Measurements from ENCODE around the gene TPRG1. TPM values are rescaled to one million over a fixed set of nuclear protein-coding genes. Genes with fewer than 3 reads are reported as not detected.

TPRG1 gene
- total RNA-seq, 1 experiment from 2014 or later: 0.04 TPM

GRCh38 chr3:189349772-189350171, 178.0 kb downstream of the TPRG1 start:
- Histone ChIP-seq H3K4me3 (no peak overlapping the region), H3K27ac (no peak overlapping the region), H3K9me3 (replicated peaks) (no peaks in the 10 kb centered on the region), H3K27me3 (no peaks in the 10 kb centered on the region), H3K36me3 (no peaks in the 10 kb centered on the region), H3K4me1 (peaks cover 4% of the 10 kb centered on the region)
- no peak for DNase-seq

GRCh38 chr3:189353318-189353965, 181.7 kb downstream of the TPRG1 start:
- H3K9me3 ChIP-seq (replicated peaks): no peaks in the 10 kb centered on the region

GRCh38 chr3:189353988-189354889, 182.5 kb downstream of the TPRG1 start:
- H3K36me3 ChIP-seq: no peaks in the 10 kb centered on the region
- H3K4me3 ChIP-seq: no peak overlapping the region
- no peaks in the 10 kb centered on the region for H3K27me3 ChIP-seq
- no peaks in the 10 kb centered on the region for H3K9me3 ChIP-seq (replicated peaks)
- H3K4me1 ChIP-seq: peaks cover 8% of the 10 kb centered on the region
- DNase-seq: no peak
- no peak overlapping the region for H3K27ac ChIP-seq

More at GRCh38 chr3:189353318-189353965, 181.7 kb downstream of the TPRG1 start:
- Histone ChIP-seq H3K27me3 (no peaks in the 10 kb centered on the region), H3K4me1 (peaks cover 8% of the 10 kb centered on the region), H3K36me3 (no peaks in the 10 kb centered on the region), H3K27ac (no peak overlapping the region), H3K4me3 (no peak overlapping the region)
- no peak for DNase-seq

DNA sequence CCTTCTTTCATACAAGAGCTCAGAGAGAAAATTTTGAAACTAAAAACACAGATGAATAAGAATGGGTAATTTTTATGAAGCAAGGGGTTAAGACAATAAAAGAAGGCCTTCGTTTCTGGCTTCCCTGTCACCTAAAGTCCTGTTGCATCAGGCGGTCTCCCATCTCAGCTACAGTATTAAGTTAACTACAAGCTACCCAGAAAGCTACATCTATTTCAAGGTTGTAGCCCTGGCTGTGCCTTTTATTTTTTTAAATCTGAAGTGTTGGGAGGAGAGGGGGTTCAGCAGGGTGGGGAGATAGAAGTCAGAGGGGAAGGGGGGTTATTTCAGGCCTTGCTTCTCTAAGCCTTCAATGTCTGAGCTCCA, 183.3 kb downstream of the TPRG1 start:
- H3K4me3 ChIP-seq: no peak overlapping the region
- no peak for DNase-seq
- peaks cover 8% of the 10 kb centered on the region for H3K4me1 ChIP-seq
- H3K27me3 ChIP-seq: no peaks in the 10 kb centered on the region
- H3K9me3 ChIP-seq (replicated peaks): no peaks in the 10 kb centered on the region
- no peaks in the 10 kb centered on the region for H3K36me3 ChIP-seq
- peak overlapping the region; percentile 61 for H3K27ac ChIP-seq

GRCh38 chr3:189355481-189356201, 183.9 kb downstream of the TPRG1 start:
- Histone ChIP-seq H3K36me3 (no peaks in the 10 kb centered on the region), H3K27ac (peak overlapping the region; percentile 61), H3K27me3 (no peaks in the 10 kb centered on the region), H3K4me1 (peaks cover 8% of the 10 kb centered on the region), H3K9me3 (replicated peaks) (no peaks in the 10 kb centered on the region), H3K4me3 (peak overlapping the region; percentile 25)
- DNase-seq: peak; percentile 74 to 89

- Histone ChIP-seq H3K36me3 (no peaks in the 10 kb centered on the region), H3K27me3 (no peaks in the 10 kb centered on the region), H3K4me1 (peaks cover 4% of the 10 kb centered on the region; the same call in 1 of the 2 replicates), H3K27ac (no peak overlapping the region), H3K9me3 (replicated peaks) (no peaks in the 10 kb centered on the region), H3K4me3 (no peak overlapping the region)
- DNase-seq: no peak
These were observed 188.5 kb downstream of the TPRG1 start for GRCh38 chr3:189360291-189360690.

DNA sequence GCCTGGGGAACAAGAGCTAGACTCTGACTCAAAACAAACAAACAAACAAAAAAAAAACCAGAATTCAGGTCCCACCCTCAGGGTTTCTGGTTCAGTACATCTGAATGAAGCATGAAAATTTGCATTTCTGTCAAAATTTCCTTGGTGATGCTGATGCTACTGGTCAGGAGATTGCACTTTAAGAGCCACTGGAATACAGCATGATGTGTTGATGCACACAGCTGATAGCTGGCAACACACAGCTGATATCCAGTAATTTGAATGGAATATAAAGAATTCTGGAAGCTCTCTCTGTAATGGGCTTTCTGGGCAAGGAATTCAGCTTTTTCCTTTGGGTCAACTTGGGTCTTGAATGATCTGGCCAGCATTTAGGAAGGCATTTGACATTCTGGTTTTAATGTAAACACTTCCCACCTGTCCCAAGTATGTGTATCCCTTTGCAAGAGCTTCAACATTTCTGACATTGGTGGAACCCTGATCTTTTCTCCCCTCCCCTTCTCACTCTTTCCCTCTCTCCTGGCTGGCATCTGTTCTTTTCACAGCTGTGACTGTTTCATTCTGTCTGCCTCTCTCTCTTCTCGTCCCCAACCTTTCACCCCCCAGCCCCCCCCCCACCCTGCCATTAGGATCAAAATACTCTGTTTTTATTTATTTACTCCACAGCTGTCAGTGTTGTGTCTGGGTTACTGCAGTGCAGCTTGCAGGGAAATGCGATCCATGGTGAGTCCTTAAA, 189.5 kb downstream of the TPRG1 start:
- DNase-seq: peak; percentile 13 to 36
- H3K27ac ChIP-seq: no peak overlapping the region
- H3K36me3 ChIP-seq: no peaks in the 10 kb centered on the region
- no peaks in the 10 kb centered on the region for H3K27me3 ChIP-seq
- H3K4me3 ChIP-seq: no peak overlapping the region
- H3K4me1 ChIP-seq: peaks cover 4% of the 10 kb centered on the region; the same call in 1 of the 2 replicates
- no peaks in the 10 kb centered on the region for H3K9me3 ChIP-seq (replicated peaks)

DNA sequence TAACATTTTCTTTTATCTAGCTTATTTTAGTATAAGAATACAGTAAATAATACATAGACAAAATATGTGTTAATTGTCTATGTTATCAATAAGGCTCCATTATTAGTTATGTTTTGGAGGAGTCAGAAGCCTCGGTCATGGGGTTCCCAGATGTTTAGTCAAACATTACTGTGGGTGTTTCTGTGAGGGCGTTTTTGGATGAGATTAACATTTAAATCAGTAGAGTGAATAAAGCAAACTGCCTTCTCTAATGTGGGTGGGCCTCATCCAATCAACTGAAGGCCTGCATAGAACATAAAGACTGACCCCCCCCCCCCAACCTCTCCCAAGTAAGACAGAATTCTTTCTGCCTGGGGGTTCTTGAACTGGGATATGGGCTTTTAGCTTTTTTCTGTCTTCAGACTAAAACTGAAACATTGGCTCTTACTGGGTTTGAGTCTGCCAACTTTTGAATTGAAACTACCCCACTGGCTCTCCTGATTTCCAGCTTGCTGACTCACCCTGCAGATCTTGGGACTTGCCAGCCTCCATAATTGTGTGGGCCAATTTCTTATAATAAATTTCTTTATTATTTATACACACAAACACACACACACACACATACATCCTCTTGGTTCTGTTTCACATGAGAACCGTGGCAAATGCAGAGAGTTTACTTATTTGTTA, 192.0 kb downstream of the TPRG1 start:
- Histone ChIP-seq H3K36me3 (no peaks in the 10 kb centered on the region), H3K4me3 (no peak overlapping the region), H3K27ac (no peak overlapping the region), H3K27me3 (no peaks in the 10 kb centered on the region), H3K9me3 (replicated peaks) (no peaks in the 10 kb centered on the region), H3K4me1 (peaks cover 4% of the 10 kb centered on the region; the same call in 1 of the 2 replicates)
- DNase-seq: no peak

DNA sequence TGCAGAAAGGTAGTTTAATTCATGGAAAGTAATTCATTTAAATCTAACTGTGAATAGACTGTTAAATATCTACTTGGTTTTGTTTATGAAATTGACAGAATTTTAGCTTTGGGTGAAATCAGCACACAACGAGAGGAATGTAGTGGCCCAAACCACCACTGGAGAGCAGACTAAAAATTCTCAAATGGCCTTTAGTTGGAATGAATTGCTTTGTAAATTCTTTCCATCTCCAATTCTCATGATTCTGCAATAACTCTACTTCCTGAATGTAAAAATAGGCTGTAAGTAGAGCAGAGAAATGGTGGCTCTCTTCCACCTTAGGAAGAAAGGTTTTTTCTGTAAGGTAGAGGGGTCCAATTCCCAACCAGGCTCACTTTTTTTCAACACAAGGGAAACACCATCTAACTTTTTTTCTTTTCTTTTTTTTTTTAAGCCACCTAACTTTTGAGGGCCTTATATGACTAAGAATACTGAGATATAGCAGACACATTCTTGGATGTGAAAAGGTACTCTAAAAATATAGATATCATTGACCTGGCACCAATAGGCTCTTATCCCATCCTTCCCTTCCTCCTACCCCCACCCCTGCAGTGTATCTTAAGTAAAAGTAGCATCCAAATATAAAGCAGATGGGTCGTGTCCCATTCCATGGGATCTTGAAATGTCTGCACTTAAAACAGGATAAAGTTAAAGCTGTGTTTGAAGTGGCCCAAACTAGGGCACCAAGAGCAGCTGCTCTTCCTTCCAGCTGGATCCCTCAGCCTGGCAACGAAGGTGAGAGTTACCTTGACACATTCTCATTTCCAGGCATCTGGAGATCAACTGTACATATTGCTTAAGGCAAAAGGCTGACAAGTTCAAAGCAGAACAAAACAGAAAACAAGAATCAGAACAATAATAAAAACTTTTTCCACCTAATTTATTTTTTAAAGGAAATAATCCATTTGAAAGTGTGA, 194.1 kb downstream of the TPRG1 start:
- no peak overlapping the region for H3K27ac ChIP-seq
- H3K9me3 ChIP-seq (replicated peaks): no peaks in the 10 kb centered on the region
- H3K36me3 ChIP-seq: no peaks in the 10 kb centered on the region
- H3K27me3 ChIP-seq: no peaks in the 10 kb centered on the region
- H3K4me1 ChIP-seq: peaks cover 4% of the 10 kb centered on the region; the same call in 1 of the 2 replicates
- no peak for DNase-seq
- H3K4me3 ChIP-seq: no peak overlapping the region

GRCh38 chr3:189368384-189368783, 196.6 kb downstream of the TPRG1 start:
- DNase-seq: no peak
- Histone ChIP-seq H3K36me3 (no peaks in the 10 kb centered on the region), H3K27ac (no peak overlapping the region), H3K27me3 (no peaks in the 10 kb centered on the region), H3K4me3 (no peak overlapping the region), H3K4me1 (no peaks in the 10 kb centered on the region), H3K9me3 (replicated peaks) (no peaks in the 10 kb centered on the region)

DNA sequence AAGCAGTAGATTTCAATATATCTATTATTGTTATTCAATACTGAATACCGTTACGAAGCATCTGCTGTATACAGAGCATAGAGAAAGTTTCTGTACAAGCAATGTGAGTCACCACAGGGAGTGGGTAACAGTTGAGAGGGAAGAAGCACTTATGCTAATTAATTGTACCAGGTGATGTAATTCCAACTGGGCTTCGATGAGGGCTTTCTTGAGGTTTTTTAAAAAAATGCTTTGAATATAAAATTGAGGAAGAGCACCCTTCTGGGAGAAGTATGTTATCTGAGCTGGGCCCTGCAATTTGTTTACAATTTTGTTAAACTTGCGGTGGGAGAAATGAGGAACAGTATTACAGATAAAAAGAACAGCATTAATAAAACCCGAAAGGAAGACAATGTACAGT, 197.9 kb downstream of the TPRG1 start:
- DNase-seq: no peak

GRCh38 chr3:189372243-189372642, 200.5 kb downstream of the TPRG1 start:
- DNase-seq: no peak
- no peaks in the 10 kb centered on the region for H3K27me3 ChIP-seq
- H3K4me3 ChIP-seq: no peak overlapping the region
- H3K36me3 ChIP-seq: no peaks in the 10 kb centered on the region
- H3K4me1 ChIP-seq: no peaks in the 10 kb centered on the region
- no peak overlapping the region for H3K27ac ChIP-seq
- no peaks in the 10 kb centered on the region for H3K9me3 ChIP-seq (replicated peaks)

More for the DNA sequence above, 197.9 kb downstream of the TPRG1 start:
- no peaks in the 10 kb centered on the region for H3K36me3 ChIP-seq
- H3K4me3 ChIP-seq: no peak overlapping the region
- H3K27me3 ChIP-seq: no peaks in the 10 kb centered on the region
- H3K9me3 ChIP-seq (replicated peaks): no peaks in the 10 kb centered on the region
- no peaks in the 10 kb centered on the region for H3K4me1 ChIP-seq
- no peak overlapping the region for H3K27ac ChIP-seq
